Neuronal stem cell (in vitro differentiated cells): ENCODE data around the gene CRADD.

Experiments
- DNase-seq: peaks from one replicate; pipeline ENCODE4 v3.0.0-alpha.2; 2013; ENCODE audit warnings: low spot score
- H2AFZ ChIP-seq: one replicate; pipeline ENCODE4 v1.6.1; 2013; ENCODE audit warnings: mild to moderate bottlenecking, low read length, inconsistent platforms
- H2AK5ac ChIP-seq: 2 replicates; pipeline ENCODE4 v1.6.1; 2013; ENCODE audit warnings: low read depth, mild to moderate bottlenecking, inconsistent platforms, low read length, moderate library complexity, mixed read lengths
- H2BK120ac ChIP-seq: 2 replicates; pipeline ENCODE4 v1.6.1; 2013; ENCODE audit warnings: low read depth, mild to moderate bottlenecking, inconsistent platforms, low read length, moderate library complexity, mixed read lengths
- H2BK12ac ChIP-seq: one replicate; pipeline ENCODE4 v1.6.1; 2013; ENCODE audit warnings: low read length, inconsistent platforms
- H2BK15ac ChIP-seq: 2 replicates; pipeline ENCODE4 v1.6.1; 2013; ENCODE audit warnings: mild to moderate bottlenecking, low read length, inconsistent platforms, mixed read lengths
- H2BK5ac ChIP-seq: one replicate; pipeline ENCODE4 v1.6.1; 2013; ENCODE audit warnings: inconsistent platforms, mild to moderate bottlenecking, low read length, moderate library complexity
- H3K14ac ChIP-seq: one replicate; pipeline ENCODE4 v1.6.1; 2013; ENCODE audit warnings: low read length, inconsistent platforms
- H3K18ac ChIP-seq: 2 replicates; pipeline ENCODE4 v1.6.1; 2013; ENCODE audit warnings: low read length, inconsistent platforms
- H3K23ac ChIP-seq: 2 replicates; pipeline ENCODE4 v1.6.1; 2013; ENCODE audit warnings: low read depth, mild to moderate bottlenecking, mixed read lengths, low read length, inconsistent platforms; ENCODE audit not compliant: poor library complexity
- H3K27ac ChIP-seq: replicated peaks from 3 replicates; pipeline ENCODE4 v1.5.1; 2013; ENCODE audit warnings: low read length, inconsistent platforms
- H3K27me3 ChIP-seq, 3 experiments: 2 replicates each; pipeline ENCODE4 v1.6.1; 2013; ENCODE audit warnings: low read length in 3 of 3, mild to moderate bottlenecking in 2 of 3, inconsistent platforms in 1 of 3, low read depth in 1 of 3, mixed read lengths in 1 of 3, moderate library complexity in 1 of 3; ENCODE audit not compliant: control insufficient read depth in 3 of 3, insufficient read depth in 3 of 3
- H3K36me3 ChIP-seq, 2 donors: replicated peaks in 1 of 2; 2 replicates each; pipeline ENCODE4 v1.6.1; 2013; ENCODE audit warnings: low read length in 2 of 2; ENCODE audit not compliant: control insufficient read depth in 2 of 2, insufficient read depth in 2 of 2
- H3K4ac ChIP-seq: 2 replicates; pipeline ENCODE4 v1.6.1; 2013; ENCODE audit warnings: inconsistent platforms, mild to moderate bottlenecking, low read length, moderate library complexity
- H3K4me1 ChIP-seq, 2 donors: 1 replicate in 1 of 2; 2 replicates in 1 of 2; pipeline ENCODE4 v1.6.1; 2013; ENCODE audit warnings: low read length in 2 of 2, low read depth in 1 of 2; ENCODE audit not compliant: control insufficient read depth in 2 of 2, insufficient read depth in 1 of 2
- H3K4me2 ChIP-seq: one replicate; pipeline ENCODE4 v1.6.1; 2013; ENCODE audit warnings: mild to moderate bottlenecking, low read length, inconsistent platforms; ENCODE audit not compliant: insufficient read depth, poor library complexity, severe bottlenecking
- H3K4me3 ChIP-seq, 2 donors: 2 replicates each; pipeline ENCODE4 v1.5.1; 2013; ENCODE audit warnings: low read length in 2 of 2, mild to moderate bottlenecking in 2 of 2, inconsistent platforms in 1 of 2, moderate library complexity in 1 of 2
- H3K79me1 ChIP-seq: one replicate; pipeline ENCODE4 v1.6.1; 2013; ENCODE audit warnings: low read depth, mild to moderate bottlenecking, inconsistent platforms, low read length, moderate library complexity
- H3K9ac ChIP-seq: one replicate; pipeline ENCODE4 v1.6.1; 2013; ENCODE audit warnings: mild to moderate bottlenecking, low read depth, low read length, inconsistent platforms; ENCODE audit not compliant: poor library complexity
- H3K9me3 ChIP-seq, 2 donors: replicated peaks in 1 of 2; 2 replicates each; pipeline versions ENCODE3 to v1.6.1; 2013; ENCODE audit warnings: low read length in 2 of 2, mild to moderate bottlenecking in 2 of 2, inconsistent platforms in 1 of 2, low read depth in 1 of 2, mixed read lengths in 1 of 2, moderate library complexity in 1 of 2; ENCODE audit not compliant: control insufficient read depth in 2 of 2, insufficient read depth in 1 of 2
- H4K8ac ChIP-seq: one replicate; pipeline ENCODE4 v1.6.1; 2013; ENCODE audit warnings: low read depth, mild to moderate bottlenecking, inconsistent platforms, low read length, moderate library complexity
- H4K91ac ChIP-seq: one replicate; pipeline ENCODE4 v1.6.1; 2013; ENCODE audit warnings: low read length, low read depth, mild to moderate bottlenecking, inconsistent platforms; ENCODE audit not compliant: poor library complexity
- WGBS, 2 donors: extraction: QIAGEN DNeasy Blood & Tissue Kit; methylation state at CpG; one replicate each; pipeline ENCODE4 v1.1.7; 2013; ENCODE audit warnings: missing lambda C conversion rate in 2 of 2, mixed read lengths in 1 of 2; ENCODE audit not compliant: insufficient read length in 2 of 2, insufficient replicate concordance in 1 of 2; ENCODE audit errors: extremely low coverage in 2 of 2; 5-methylcytosine and 5-hydroxymethylcytosine counted together

Gene CRADD

GRCh38 chr12:93896952-93897351 is 219.8 kb downstream of the CRADD start:
- Histone ChIP-seq H3K14ac (no peak overlapping the region), H3K27ac (no peak overlapping the region), H3K23ac (no peak overlapping the region), H3K4me3 (no peak overlapping the region), H2AFZ (no peak overlapping the region), H4K8ac (no peak overlapping the region), H4K91ac (no peak overlapping the region), H2BK12ac (no peak overlapping the region), H2BK120ac (no peak overlapping the region), H3K18ac (no peak overlapping the region), H3K27me3 (no peaks in the 10 kb centered on the region), H2AK5ac (no peak overlapping the region), H3K4ac (no peak overlapping the region), H2BK5ac (no peak overlapping the region), H3K4me1 (peaks cover 10 to 21% of the 10 kb centered on the region in 2 donors), H3K79me1 (no peaks in the 10 kb centered on the region), H2BK15ac (no peak overlapping the region), H3K9me3 (no peaks in the 10 kb centered on the region), H3K4me2 (no peak overlapping the region), H3K36me3 (no peaks in the 10 kb centered on the region), H3K9ac (no peak overlapping the region)
- no CpG with 5 or more reads among the region's 6 CpGs for WGBS, 2 donors
- no peak for DNase-seq

- Histone ChIP-seq H2BK120ac (no peak overlapping the region), H3K4ac (no peak overlapping the region), H3K18ac (no peak overlapping the region), H2AK5ac (no peak overlapping the region), H3K14ac (no peak overlapping the region), H3K4me2 (no peak overlapping the region), H2AFZ (no peak overlapping the region), H4K8ac (no peak overlapping the region), H2BK15ac (no peak overlapping the region), H3K27ac (no peak overlapping the region), H3K23ac (no peak overlapping the region), H3K36me3 (no peaks in the 10 kb centered on the region), H2BK5ac (no peak overlapping the region), H3K4me3 (no peak overlapping the region), H3K9me3 (peaks cover 0 to 4% of the 10 kb centered on the region in 2 donors), H4K91ac (no peak overlapping the region), H3K9ac (no peak overlapping the region), H3K27me3 (no peaks in the 10 kb centered on the region), H3K4me1 (no peaks in the 10 kb centered on the region), H3K79me1 (no peaks in the 10 kb centered on the region), H2BK12ac (no peak overlapping the region)
- DNase-seq: no peak
- WGBS, 2 donors: no CpG with 5 or more reads among the region's 3 CpGs
Measured at GRCh38 chr12:93901739-93902138, 224.6 kb downstream of the CRADD start.

- Histone ChIP-seq H3K14ac (no peak overlapping the region), H3K27me3 (peaks cover 0 to under 1% (median 0%) of the 10 kb centered on the region in 3 experiments), H4K91ac (no peak overlapping the region), H2BK15ac (no peak overlapping the region), H3K9ac (no peak overlapping the region), H3K4me2 (no peak overlapping the region), H3K18ac (no peak overlapping the region), H3K23ac (no peak overlapping the region), H3K9me3 (peaks cover 1 to 4% of the 10 kb centered on the region in 2 donors), H2AFZ (no peak overlapping the region), H2BK120ac (no peak overlapping the region), H2AK5ac (no peak overlapping the region), H3K79me1 (peaks cover 3% of the 10 kb centered on the region), H2BK5ac (no peak overlapping the region), H2BK12ac (no peak overlapping the region), H4K8ac (no peak overlapping the region), H3K4me3 (no peak overlapping the region), H3K4me1 (no peaks in the 10 kb centered on the region), H3K4ac (no peak overlapping the region), H3K36me3 (no peaks in the 10 kb centered on the region), H3K27ac (no peak overlapping the region)
- no CpG with 5 or more reads among the region's 4 CpGs for WGBS, 2 donors
- DNase-seq: no peak
Measured at GRCh38 chr12:93902192-93902591, 225.0 kb downstream of the CRADD start.

- H3K18ac ChIP-seq: no peak overlapping the region
- no CpG with 5 or more reads among the region's 5 CpGs for WGBS, 2 donors
- H2BK5ac ChIP-seq: no peak overlapping the region
- H4K91ac ChIP-seq: no peak overlapping the region
- H4K8ac ChIP-seq: no peak overlapping the region
- H2BK12ac ChIP-seq: no peak overlapping the region
- DNase-seq: no peak
- no peak overlapping the region for H3K4me3 ChIP-seq
- H3K27ac ChIP-seq: no peak overlapping the region
- H3K36me3 ChIP-seq: no peaks in the 10 kb centered on the region
- no peak overlapping the region for H2BK15ac ChIP-seq
- no peak overlapping the region for H2AFZ ChIP-seq
- no peak overlapping the region for H2AK5ac ChIP-seq
- H3K23ac ChIP-seq: no peak overlapping the region
- H3K27me3 ChIP-seq: peaks cover 0 to 2% (median 0%) of the 10 kb centered on the region in 3 experiments
- H3K14ac ChIP-seq: no peak overlapping the region
- no peak overlapping the region for H2BK120ac ChIP-seq
- H3K9ac ChIP-seq: no peak overlapping the region
- H3K9me3 ChIP-seq: peaks cover 2 to 4% of the 10 kb centered on the region in 2 donors
- no peak overlapping the region for H3K4ac ChIP-seq
- H3K79me1 ChIP-seq: peaks cover 4% of the 10 kb centered on the region
- H3K4me1 ChIP-seq: no peaks in the 10 kb centered on the region
- H3K4me2 ChIP-seq: no peak overlapping the region
Measured at GRCh38 chr12:93902736-93903562, 225.8 kb downstream of the CRADD start.
